Activated T-cell treated with anti-CD3 and anti-CD28 coated beads, Interleukin-2, amount 50 U/mL, for 72 hours (primary cell): ENCODE measurements around the gene CFAP97D2. TPM values are rescaled to one million over a fixed set of nuclear protein-coding genes. Genes with fewer than 3 reads are reported as not detected.
A peak's percentile ranks its signal among the peaks of the same experiment; 100 is the strongest.
"Not testable (repeated sequence)": the region's sequence is repeated elsewhere in the genome, so short reads cannot be mapped to it uniquely, and the experiment has no call there.

Source experiments
- ATAC-seq, 2 donors: fragments of 150-1000 bp; cut with Tn5 transposase; replicated peaks in 1 of 2; 2 replicates each; pipeline ENCODE4 v1.10.0; 2021; ENCODE audit warnings: moderate library complexity in 2 of 2, mild to moderate bottlenecking in 1 of 2
- DNase-seq, 2 donors: peaks; one replicate each; pipeline ENCODE4 v3.0.0; 2021 to 2022; ENCODE audit warnings: mixed read lengths in 1 of 2
- H3K27ac Mint-ChIP-seq: one replicate; pipeline ENCODE4 v1.8.0; 2022; ENCODE audit warnings: mild to moderate bottlenecking, moderate library complexity, mixed read lengths
- H3K27me3 Mint-ChIP-seq: one replicate; pipeline ENCODE4 v1.8.0; 2022; ENCODE audit warnings: low read depth, mixed read lengths
- H3K36me3 Mint-ChIP-seq, 2 donors: one replicate each; pipeline ENCODE4 v1.8.0; 2022; ENCODE audit warnings: mixed read lengths in 2 of 2, mild to moderate bottlenecking in 1 of 2; ENCODE audit not compliant: insufficient read depth in 2 of 2
- H3K4me1 Mint-ChIP-seq: one replicate; pipeline ENCODE4 v1.8.0; 2022; ENCODE audit warnings: low read depth, mixed read lengths
- H3K4me3 Mint-ChIP-seq, 2 donors: one replicate each; pipeline ENCODE4 v1.8.0; 2022; ENCODE audit warnings: mild to moderate bottlenecking in 2 of 2, mixed read lengths in 2 of 2, moderate library complexity in 2 of 2
- H3K9me3 Mint-ChIP-seq, 2 donors: one replicate each; pipeline ENCODE4 v1.8.0; 2022; ENCODE audit warnings: mixed read lengths in 2 of 2
- total RNA-seq, 2 donors: library from RNA; stranded (reverse); gene quantifications; one replicate each; pipeline ENCODE4 v1.2.3, GENCODE V29; 2022

CFAP97D2 gene
- total RNA-seq: 1 to 10 TPM in 1 of 2 donors, under 1 TPM in 1; 0.36 to 1.1 TPM

- ATAC-seq (no peak), DNase-seq (no peak)
- no peaks in the 10 kb centered on the region for H3K27me3 Mint-ChIP-seq
- peaks cover 2 to 5% of the 10 kb centered on the region in 2 donors for H3K36me3 Mint-ChIP-seq
- peaks cover 19% of the 10 kb centered on the region for H3K4me1 Mint-ChIP-seq
- H3K27ac Mint-ChIP-seq: no peak within 1 kb of the TSS
- H3K9me3 Mint-ChIP-seq: no peaks in the 10 kb centered on the region
- H3K4me3 Mint-ChIP-seq: no peak within 1 kb of the TSS
Observed at GRCh38 chr13:114179087-114179658, at the start of gene CFAP97D2. TSS of gene CFAP97D2 (plus strand) at chr13:114179257. CDS start at chr13:114179331, 74 bp downstream.

- peak; percentile 2 to 11 for ATAC-seq
- H3K36me3 Mint-ChIP-seq: peaks cover 19 to 20% of the 10 kb centered on the region in 2 donors
- H3K4me3 Mint-ChIP-seq: peak overlapping the region; percentile 94 to 95
- H3K4me1 Mint-ChIP-seq: peaks cover 65% of the 10 kb centered on the region
- no peaks in the 10 kb centered on the region for H3K27me3 Mint-ChIP-seq
- DNase-seq: peak; percentile 41 to 55
- peaks cover 0 to 3% of the 10 kb centered on the region in 2 donors for H3K9me3 Mint-ChIP-seq
- H3K27ac Mint-ChIP-seq: peak overlapping the region; percentile 97
Observed at GRCh38 chr13:114129649-114130062, 49.4 kb upstream of the CFAP97D2 start.

- Mint-ChIP-seq H3K36me3 (peaks cover 14 to 16% of the 10 kb centered on the region in 2 donors), H3K4me1 (peaks cover 65% of the 10 kb centered on the region), H3K9me3 (no peaks in the 10 kb centered on the region), H3K27me3 (no peaks in the 10 kb centered on the region), H3K4me3 (peak overlapping the region; percentile 94 to 95), H3K27ac (no peak overlapping the region)
- ATAC-seq: no peak
- no peak for DNase-seq
Observed at GRCh38 chr13:114130131-114130836, 48.8 kb upstream of the CFAP97D2 start.

- DNase-seq (peak; percentile 64 to 65), ATAC-seq (peak; percentile 34 to 36)
- H3K27ac Mint-ChIP-seq: peak overlapping the region; percentile 72
- H3K27me3 Mint-ChIP-seq: no peaks in the 10 kb centered on the region
- peaks cover 14 to 16% of the 10 kb centered on the region in 2 donors for H3K36me3 Mint-ChIP-seq
- H3K9me3 Mint-ChIP-seq: no peaks in the 10 kb centered on the region
- peak overlapping the region; percentile 94 to 95 for H3K4me3 Mint-ChIP-seq
- peaks cover 61% of the 10 kb centered on the region for H3K4me1 Mint-ChIP-seq
Observed at GRCh38 chr13:114130837-114131582, 48.0 kb upstream of the CFAP97D2 start.

GRCh38 chr13:114131583-114132418, 47.3 kb upstream of the CFAP97D2 start:
- no peaks in the 10 kb centered on the region for H3K27me3 Mint-ChIP-seq
- peaks cover 53% of the 10 kb centered on the region for H3K4me1 Mint-ChIP-seq
- peaks cover 9 to 11% of the 10 kb centered on the region in 2 donors for H3K36me3 Mint-ChIP-seq
- H3K9me3 Mint-ChIP-seq: no peaks in the 10 kb centered on the region
- peak overlapping the region; percentile 94 to 95 for H3K4me3 Mint-ChIP-seq
- peak in 1 of 2 donors; percentile 52 for DNase-seq
- H3K27ac Mint-ChIP-seq: peak overlapping the region; percentile 72
- peak; percentile 1 to 3 for ATAC-seq

GRCh38 chr13:114132419-114133121, 46.5 kb upstream of the CFAP97D2 start, which contains the start of gene RASA3:
TSS of gene RASA3 (minus strand) at chr13:114132623. CDS start at chr13:114132489, 134 bp downstream.
- Mint-ChIP-seq H3K27ac (peak within 1 kb of the TSS; percentile 72), H3K4me3 (peak within 1 kb of the TSS; percentile 94 to 95), H3K36me3 (peaks cover 9% of the 10 kb centered on the region in 2 donors), H3K4me1 (peaks cover 45% of the 10 kb centered on the region), H3K27me3 (no peaks in the 10 kb centered on the region), H3K9me3 (no peaks in the 10 kb centered on the region)
- DNase-seq (peak; percentile 78 to 81), ATAC-seq (peak; percentile 67 to 68)

GRCh38 chr13:114133126-114133525, 45.9 kb upstream of the CFAP97D2 start:
- Mint-ChIP-seq H3K4me1 (peaks cover 40% of the 10 kb centered on the region), H3K36me3 (peaks cover 9 to 11% of the 10 kb centered on the region in 2 donors)
- not testable (repeated sequence) for H3K27ac Mint-ChIP-seq, DNase-seq, ATAC-seq, H3K9me3 Mint-ChIP-seq, H3K4me3 Mint-ChIP-seq, H3K27me3 Mint-ChIP-seq

- not testable (repeated sequence) for H3K27ac Mint-ChIP-seq, ATAC-seq, H3K9me3 Mint-ChIP-seq, DNase-seq, H3K27me3 Mint-ChIP-seq
- peaks cover 35% of the 10 kb centered on the region for H3K4me1 Mint-ChIP-seq
- peaks cover 9 to 11% of the 10 kb centered on the region in 2 donors for H3K36me3 Mint-ChIP-seq
- H3K4me3 Mint-ChIP-seq: peak overlapping the region; percentile 25 to 68
Observed at GRCh38 chr13:114133552-114133951, 45.5 kb upstream of the CFAP97D2 start.

GRCh38 chr13:114134111-114134943, 44.7 kb upstream of the CFAP97D2 start:
- Mint-ChIP-seq H3K4me3 (peak overlapping the region; percentile 25 to 68), H3K27ac (peak overlapping the region; percentile 0), H3K9me3 (no peaks in the 10 kb centered on the region), H3K4me1 (peaks cover 29% of the 10 kb centered on the region), H3K27me3 (no peaks in the 10 kb centered on the region), H3K36me3 (peaks cover 7 to 11% of the 10 kb centered on the region in 2 donors)
- ATAC-seq (no peak), DNase-seq (no peak)

- H3K9me3 Mint-ChIP-seq: no peaks in the 10 kb centered on the region
- H3K4me3 Mint-ChIP-seq: no peak overlapping the region
- H3K27ac Mint-ChIP-seq: no peak overlapping the region
- DNase-seq: no peak
- no peak for ATAC-seq
- H3K27me3 Mint-ChIP-seq: no peaks in the 10 kb centered on the region
- peaks cover 22% of the 10 kb centered on the region for H3K4me1 Mint-ChIP-seq
- peaks cover 7 to 11% of the 10 kb centered on the region in 2 donors for H3K36me3 Mint-ChIP-seq
Observed at GRCh38 chr13:114134944-114135610, 44.0 kb upstream of the CFAP97D2 start.

- H3K36me3 Mint-ChIP-seq: peaks cover 7 to 11% of the 10 kb centered on the region in 2 donors
- no peak for ATAC-seq
- no peak overlapping the region for H3K27ac Mint-ChIP-seq
- DNase-seq: no peak
- H3K4me1 Mint-ChIP-seq: peaks cover 19% of the 10 kb centered on the region
- no peak overlapping the region for H3K4me3 Mint-ChIP-seq
- H3K9me3 Mint-ChIP-seq: no peaks in the 10 kb centered on the region
- H3K27me3 Mint-ChIP-seq: no peaks in the 10 kb centered on the region
Observed at GRCh38 chr13:114135731-114136171, 43.3 kb upstream of the CFAP97D2 start.
